Measurements from ENCODE around the gene ORM2.
A peak's percentile ranks its signal among the peaks of the same experiment; 100 is the strongest.
"Not testable (repeated sequence)": the region's sequence is repeated elsewhere in the genome, so short reads cannot be mapped to it uniquely, and the experiment has no call there.

The ORM2 gene

GRCh38 chr9:114329625-114330022, at the start of gene ORM2:
Gene ORM2, plus strand, starts transcription at chr9:114329869. Its CDS starts 36 bp downstream, at chr9:114329905.
- DNase-seq (ENCODE audit: low read depth), result not testable (repeated sequence)

GRCh38 chr9:114280636-114281472, 48.8 kb upstream of the ORM2 start:
- DNase-seq (ENCODE audit: low read depth), result no peak

GRCh38 chr9:114281473-114282103, 48.1 kb upstream of the ORM2 start:
- DNase-seq (ENCODE audit: low read depth), result no peak

GRCh38 chr9:114282104-114282485, 47.6 kb upstream of the ORM2 start:
- DNase-seq (ENCODE audit: low read depth), result no peak

GRCh38 chr9:114282507-114282906, 47.2 kb upstream of the ORM2 start:
- no peak for DNase-seq (ENCODE audit: low read depth)

- DNase-seq (ENCODE audit: low read depth), result no peak
Measured at GRCh38 chr9:114282926-114283325, 46.7 kb upstream of the ORM2 start.

- DNase-seq (ENCODE audit: low read depth), result no peak
Measured at GRCh38 chr9:114283551-114284111, 46.0 kb upstream of the ORM2 start.

GRCh38 chr9:114284316-114285060, 45.2 kb upstream of the ORM2 start:
- no peak for DNase-seq (ENCODE audit: low read depth)

- no peak for DNase-seq (ENCODE audit: low read depth)
Measured at GRCh38 chr9:114285166-114285867, 44.4 kb upstream of the ORM2 start.

GRCh38 chr9:114286146-114286679, 43.5 kb upstream of the ORM2 start:
- DNase-seq (ENCODE audit: low read depth), result no peak

GRCh38 chr9:114287001-114287762, 42.5 kb upstream of the ORM2 start:
- no peak for DNase-seq (ENCODE audit: low read depth)

- DNase-seq (ENCODE audit: low read depth), result no peak
Measured at GRCh38 chr9:114287763-114288192, 41.9 kb upstream of the ORM2 start.

GRCh38 chr9:114288193-114289091, 41.2 kb upstream of the ORM2 start:
- DNase-seq (ENCODE audit: low read depth), result no peak

GRCh38 chr9:114289106-114289505, 40.6 kb upstream of the ORM2 start:
- no peak for DNase-seq (ENCODE audit: low read depth)

- no peak for DNase-seq (ENCODE audit: low read depth)
Measured at GRCh38 chr9:114289571-114290481, 39.8 kb upstream of the ORM2 start.

GRCh38 chr9:114290561-114290986, 39.1 kb upstream of the ORM2 start:
- DNase-seq (ENCODE audit: low read depth), result no peak

- DNase-seq (ENCODE audit: low read depth), result peak; percentile 67
Measured at GRCh38 chr9:114291064-114291474, 38.6 kb upstream of the ORM2 start.

- DNase-seq (ENCODE audit: low read depth), result no peak
Measured at GRCh38 chr9:114291886-114292590, 37.6 kb upstream of the ORM2 start.

Data from activated T-cell treated with anti-CD3 and anti-CD28 coated beads for 1 hour (primary cell).